T-cell (primary cell): ENCODE data around the gene SEC11C. TPM values are rescaled to one million over a fixed set of nuclear protein-coding genes. Genes with fewer than 3 reads are reported as not detected.

Source experiments
- ATAC-seq, 4 experiments: fragments of 200-7000 bp in 3 of 4; fragments of 150-1000 bp in 1 of 4; cut with Tn5 transposase; replicated peaks in 1 of 4; 1 replicate in 3 of 4; 2 replicates in 1 of 4; pipeline ENCODE4 v1.10.0; 2021; ENCODE audit warnings: moderate library complexity in 3 of 4, mild to moderate bottlenecking in 2 of 4, moderate number of reproducible peaks in 1 of 4
- CTCF ChIA-PET, 2 donors: fragments of 300-600 bp; sonication (Branson Sonifier 250); formaldehyde crosslinking; loops; one replicate each; lab custom pipeline; 2022; ENCODE audit warnings: antibody characterized with exemption in 2 of 2; lab: Charles Lee
- POLR2A ChIA-PET, 2 donors: fragments of 300-600 bp; sonication (Branson Sonifier 250); formaldehyde crosslinking; loops; one replicate each; lab custom pipeline; 2022; ENCODE audit warnings: antibody characterized with exemption in 2 of 2; lab: Charles Lee
- DNase-seq, 35 experiments: peaks; one replicate each; pipeline versions ENCODE4 v3.0.0 to v3.0.0-alpha.2; 2013 to 2023
- H3K27ac ChIP-seq: one replicate; pipeline ENCODE4 v1.5.1; 2013; ENCODE audit warnings: low read length
- H3K27me3 ChIP-seq, 2 experiments: replicated peaks in 1 of 2; 1 replicate in 1 of 2; 2 replicates in 1 of 2; pipeline versions ENCODE4 v1.6.1 to v1.7.0; 2013; ENCODE audit warnings: low read length in 1 of 2, mixed read lengths in 1 of 2; ENCODE audit not compliant: control insufficient read depth in 2 of 2, insufficient read depth in 2 of 2; ENCODE audit errors: extremely low read depth in 1 of 2
- H3K36me3 ChIP-seq, 2 donors: 1 replicate in 1 of 2; 2 replicates in 1 of 2; pipeline versions ENCODE4 v1.6.1 to v1.7.0; 2013; ENCODE audit warnings: low read length in 1 of 2; ENCODE audit not compliant: control insufficient read depth in 2 of 2, insufficient read depth in 1 of 2; ENCODE audit errors: extremely low read depth in 1 of 2
- H3K4me1 ChIP-seq, 2 experiments: 1 replicate in 1 of 2; 2 replicates in 1 of 2; pipeline versions ENCODE4 v1.6.1 to v1.7.0; 2013; ENCODE audit warnings: low read length in 2 of 2, mixed read lengths in 1 of 2; ENCODE audit not compliant: insufficient read depth in 2 of 2, control insufficient read depth in 1 of 2; ENCODE audit errors: extremely low read depth in 1 of 2
- H3K4me3 ChIP-seq, 2 donors: 1 replicate in 1 of 2; 2 replicates in 1 of 2; pipeline versions ENCODE4 v1.5.1 to v1.7.0; 2013; ENCODE audit warnings: mild to moderate bottlenecking in 2 of 2, low read length in 1 of 2, moderate library complexity in 1 of 2; ENCODE audit not compliant: control insufficient read depth in 1 of 2; ENCODE audit errors: extremely low read depth in 1 of 2
- H3K9me3 ChIP-seq: 2 replicates; pipeline ENCODE4 v1.7.0; 2013
- H3K27ac Mint-ChIP-seq, 2 donors: one replicate each; pipeline ENCODE4 v1.8.0; 2020 to 2021; ENCODE audit warnings: mild to moderate bottlenecking in 2 of 2, mixed read lengths in 2 of 2
- H3K27me3 Mint-ChIP-seq, 2 donors: one replicate each; pipeline ENCODE4 v1.8.0; 2021 to 2022; ENCODE audit warnings: mixed read lengths in 2 of 2
- H3K36me3 Mint-ChIP-seq: one replicate; pipeline ENCODE4 v1.8.0; 2021; ENCODE audit warnings: mixed read lengths
- H3K4me1 Mint-ChIP-seq, 3 donors: one replicate each; pipeline ENCODE4 v1.8.0; 2020 to 2022; ENCODE audit warnings: mixed read lengths in 3 of 3, mild to moderate bottlenecking in 1 of 3
- H3K4me3 Mint-ChIP-seq, 3 donors: one replicate each; pipeline ENCODE4 v1.8.0; 2020 to 2022; ENCODE audit warnings: mild to moderate bottlenecking in 3 of 3, mixed read lengths in 3 of 3, moderate library complexity in 3 of 3
- H3K9me3 Mint-ChIP-seq, 3 donors: one replicate each; pipeline ENCODE4 v1.8.0; 2020 to 2022; ENCODE audit warnings: mixed read lengths in 3 of 3
- WGBS: methylation state at CpG from one replicate; pipeline ENCODE4 v1.1.5; 2013; ENCODE audit warnings: missing lambda C conversion rate; ENCODE audit not compliant: insufficient coverage; 5-methylcytosine and 5-hydroxymethylcytosine counted together
- total RNA-seq, 35 experiments: library from RNA in 6 of 35; stranded (reverse) in 6 of 35; fragments of 120-200 nt in 1 of 35; gene quantifications; one replicate each; pipeline versions ENCODE4 v1.2.1 to v1.2.4 and lab custom pipeline; 2013 to 2026

Gene SEC11C
- total RNA-seq, 5 donors from 2014 or later (not counting 1 experiment from before 2014, with no cell fraction given) = 44.9 to 64.6 (median 51.0) TPM

DNA sequence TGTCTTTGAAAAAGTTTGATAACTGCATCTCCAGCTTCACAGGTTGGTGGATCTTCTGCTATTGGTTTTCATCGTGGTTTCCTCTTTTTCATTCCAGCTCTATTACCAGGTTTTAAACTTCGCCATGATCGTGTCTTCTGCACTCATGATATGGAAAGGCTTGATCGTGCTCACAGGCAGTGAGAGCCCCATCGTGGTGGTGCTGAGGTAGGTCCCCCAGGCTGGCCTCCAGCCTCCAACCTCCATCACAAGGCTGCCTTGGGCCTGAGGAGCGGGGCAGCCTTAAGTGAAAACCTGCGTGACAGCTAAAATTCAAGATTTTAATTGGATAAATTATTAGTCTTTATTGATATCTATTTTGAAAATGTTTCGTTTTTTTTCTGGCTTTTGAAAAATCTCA is 9.7 kb downstream of the SEC11C start:
- no peaks in the 10 kb centered on the region for H3K9me3 Mint-ChIP-seq
- DNase-seq = no peak
- no peaks in the 10 kb centered on the region for H3K27me3 ChIP-seq
- H3K27ac Mint-ChIP-seq = no peak overlapping the region
- POLR2A ChIA-PET = no interaction called here
- H3K4me3 Mint-ChIP-seq = no peak overlapping the region
- peaks cover 3 to 6% of the 10 kb centered on the region in 2 experiments for H3K4me1 ChIP-seq
- H3K9me3 ChIP-seq = no peaks in the 10 kb centered on the region
- peaks cover 32% of the 10 kb centered on the region for H3K36me3 Mint-ChIP-seq
- H3K4me1 Mint-ChIP-seq = peaks cover 48 to 52% (median 49%) of the 10 kb centered on the region in 3 donors
- peaks cover 12 to 38% of the 10 kb centered on the region in 2 donors for H3K36me3 ChIP-seq
- no peak overlapping the region for H3K4me3 ChIP-seq
- WGBS = no CpG with 5 or more reads among the region's 8 CpGs
- H3K27ac ChIP-seq = no peak overlapping the region
- no peaks in the 10 kb centered on the region for H3K27me3 Mint-ChIP-seq
- no peak for ATAC-seq
- CTCF ChIA-PET = no interaction called here

GRCh38 chr18:59150236-59150635 is 10.6 kb downstream of the SEC11C start:
- H3K4me3 Mint-ChIP-seq = no peak overlapping the region
- no peaks in the 10 kb centered on the region for H3K9me3 Mint-ChIP-seq
- H3K27ac Mint-ChIP-seq = peak overlapping the region in 1 of 2 donors; percentile 28
- CTCF ChIA-PET = no interaction called here
- peaks cover 35% of the 10 kb centered on the region for H3K36me3 Mint-ChIP-seq
- POLR2A ChIA-PET = no interaction called here
- no peaks in the 10 kb centered on the region for H3K9me3 ChIP-seq
- no peaks in the 10 kb centered on the region for H3K27me3 ChIP-seq
- H3K4me1 Mint-ChIP-seq = peaks cover 43 to 48% (median 44%) of the 10 kb centered on the region in 3 donors
- no peak overlapping the region for H3K27ac ChIP-seq
- DNase-seq (no peak), ATAC-seq (no peak)
- H3K4me3 ChIP-seq = no peak overlapping the region
- H3K27me3 Mint-ChIP-seq = no peaks in the 10 kb centered on the region
- H3K4me1 ChIP-seq = peaks cover 3 to 6% of the 10 kb centered on the region in 2 experiments
- 82% methylated on average over 4 of the region's 11 CpGs for WGBS
- peaks cover 15 to 47% of the 10 kb centered on the region in 2 donors for H3K36me3 ChIP-seq

DNA sequence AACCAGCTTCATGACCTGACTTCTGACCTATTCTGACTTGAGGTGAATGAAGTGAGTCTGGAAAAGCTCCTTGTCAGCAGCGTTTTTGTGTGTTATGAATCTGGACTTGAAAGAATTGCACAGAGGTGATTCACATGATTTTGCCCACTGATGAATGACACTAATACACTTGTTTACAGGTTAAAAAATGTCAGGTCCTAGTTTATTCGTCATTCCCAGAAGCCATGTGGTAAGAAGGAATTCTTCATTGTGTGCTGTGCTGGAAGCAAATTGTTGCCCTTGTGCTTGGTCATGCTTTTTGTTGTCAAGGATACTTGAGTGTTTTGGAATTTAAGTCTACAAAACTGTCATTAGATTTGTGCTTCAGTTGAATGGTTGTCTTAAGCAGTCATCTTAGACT is 15.5 kb downstream of the SEC11C start:
- peaks cover 7 to 10% (median 9%) of the 10 kb centered on the region in 3 donors for H3K4me1 Mint-ChIP-seq
- WGBS = no CpG with 5 or more reads among the region's 2 CpGs
- peaks cover 2 to 4% of the 10 kb centered on the region in 2 experiments for H3K4me1 ChIP-seq
- H3K36me3 Mint-ChIP-seq = peaks cover 51% of the 10 kb centered on the region
- no peak overlapping the region for H3K4me3 ChIP-seq
- H3K27ac ChIP-seq = no peak overlapping the region
- no peaks in the 10 kb centered on the region for H3K9me3 ChIP-seq
- peaks cover 21 to 60% of the 10 kb centered on the region in 2 donors for H3K36me3 ChIP-seq
- CTCF ChIA-PET = interaction anchor here in 1 of 2 donors (0.6 kb wide), 1 partner anchor 266 kb away, joined by 3 read pairs; no protein-coding TSS in a partner anchor
- no peak overlapping the region for H3K4me3 Mint-ChIP-seq
- H3K9me3 Mint-ChIP-seq = no peaks in the 10 kb centered on the region
- no peaks in the 10 kb centered on the region for H3K27me3 Mint-ChIP-seq
- DNase-seq (no peak), ATAC-seq (no peak)
- POLR2A ChIA-PET = no interaction called here
- H3K27ac Mint-ChIP-seq = no peak overlapping the region
- H3K27me3 ChIP-seq = no peaks in the 10 kb centered on the region

DNA sequence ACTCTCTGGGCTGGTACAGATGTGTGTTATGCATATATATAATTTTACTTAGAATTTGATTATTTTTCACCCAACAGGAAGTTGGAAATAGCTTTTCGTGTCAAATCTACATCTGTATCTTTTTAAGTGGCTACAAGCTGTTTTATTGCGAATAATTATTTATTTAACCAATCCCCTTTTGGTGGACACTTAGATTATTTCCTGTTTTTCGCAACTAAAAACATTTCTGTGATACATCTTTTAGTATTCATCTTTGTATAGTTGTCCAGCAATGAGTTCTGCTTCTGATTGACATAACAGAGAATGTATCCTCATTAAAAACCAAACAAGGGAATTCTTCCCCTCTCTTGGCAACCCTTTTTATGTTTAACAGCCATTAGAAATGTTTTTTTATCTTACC is 16.6 kb downstream of the SEC11C start:
- Mint-ChIP-seq H3K4me1 (no peaks in the 10 kb centered on the region), H3K9me3 (no peaks in the 10 kb centered on the region), H3K4me3 (no peak overlapping the region), H3K27me3 (no peaks in the 10 kb centered on the region), H3K36me3 (peaks cover 58% of the 10 kb centered on the region), H3K27ac (no peak overlapping the region)
- ATAC-seq = no peak
- no peaks in the 10 kb centered on the region for H3K9me3 ChIP-seq
- H3K4me1 ChIP-seq = no peaks in the 10 kb centered on the region
- H3K4me3 ChIP-seq = no peak overlapping the region
- H3K27ac ChIP-seq = no peak overlapping the region
- POLR2A ChIA-PET = no interaction called here
- WGBS = no CpG with 5 or more reads among the region's 3 CpGs
- DNase-seq = no peak
- peaks cover 20 to 51% of the 10 kb centered on the region in 2 donors for H3K36me3 ChIP-seq
- H3K27me3 ChIP-seq = no peaks in the 10 kb centered on the region
- CTCF ChIA-PET = no interaction called here

GRCh38 chr18:59159265-59159664 is 19.6 kb downstream of the SEC11C start:
- Histone ChIP-seq H3K27ac (no peak overlapping the region), H3K4me3 (no peak overlapping the region), H3K4me1 (no peaks in the 10 kb centered on the region), H3K9me3 (no peaks in the 10 kb centered on the region), H3K36me3 (peaks cover 8 to 29% of the 10 kb centered on the region in 2 donors), H3K27me3 (no peaks in the 10 kb centered on the region)
- Mint-ChIP-seq H3K27me3 (no peaks in the 10 kb centered on the region), H3K4me1 (no peaks in the 10 kb centered on the region), H3K36me3 (peaks cover 42% of the 10 kb centered on the region), H3K27ac (no peak overlapping the region), H3K4me3 (no peak overlapping the region), H3K9me3 (no peaks in the 10 kb centered on the region)
- ATAC-seq (no peak), DNase-seq (no peak)
- 95% methylated on average over 3 of the region's 3 CpGs for WGBS
- ChIA-PET POLR2A (no interaction called here), CTCF (no interaction called here)

GRCh38 chr18:59159986-59160385 is 20.3 kb downstream of the SEC11C start:
- Mint-ChIP-seq H3K9me3 (no peaks in the 10 kb centered on the region), H3K27ac (no peak overlapping the region), H3K36me3 (peaks cover 39% of the 10 kb centered on the region), H3K27me3 (no peaks in the 10 kb centered on the region), H3K4me3 (no peak overlapping the region), H3K4me1 (no peaks in the 10 kb centered on the region)
- DNase-seq = no peak
- no peaks in the 10 kb centered on the region for H3K4me1 ChIP-seq
- CTCF ChIA-PET = no interaction called here
- H3K27me3 ChIP-seq = no peaks in the 10 kb centered on the region
- WGBS = 91% methylated on average over 6 of the region's 10 CpGs
- POLR2A ChIA-PET = no interaction called here
- no peaks in the 10 kb centered on the region for H3K9me3 ChIP-seq
- no peak for ATAC-seq
- H3K4me3 ChIP-seq = no peak overlapping the region
- peaks cover 6 to 22% of the 10 kb centered on the region in 2 donors for H3K36me3 ChIP-seq
- no peak overlapping the region for H3K27ac ChIP-seq
